ENCODE data around the gene TNNI3. TPM values are rescaled to one million over a fixed set of nuclear protein-coding genes. Genes with fewer than 3 reads are reported as not detected.

Gene TNNI3
- total and polyA plus RNA-seq, 9 of the 15 experiments (the other 6 are each of a cell fraction or from before 2014, with no cell fraction given): 4.7 to 158 (median 42.0) TPM

- TF ChIP-seq ZBTB5 (IDR thresholded peaks at IDR 0.05) (no peak), ADNP (tag; IDR thresholded peaks at IDR 0.05) (no peak), SIX5 (IDR thresholded peaks at IDR 0.05; ENCODE audit: borderline replicate concordance in 1 of 2, insufficient read depth in 1 of 2, low read depth in 1 of 2, low read length in 2 of 2) (no peak), ZSCAN29 (IDR thresholded peaks at IDR 0.05) (no peak), FOXJ3 (CRISPR knock-in tag; IDR thresholded peaks at IDR 0.05) (no peak), MAFG (tag; conservative IDR thresholded peaks at IDR 0.05) (no peak), ZNF830 (CRISPR knock-in tag; IDR thresholded peaks at IDR 0.05) (no peak), HDAC6 (IDR thresholded peaks at IDR 0.05; ENCODE audit: low read depth, low read length) (no peak), CBX1 (IDR thresholded peaks at IDR 0.05; ENCODE audit: low read depth) (no peak), ZNF253 (CRISPR knock-in tag; conservative IDR thresholded peaks at IDR 0.05) (no peak), ZNF79 (CRISPR knock-in tag; IDR thresholded peaks at IDR 0.05; ENCODE audit: low read depth) (no peak), AFF1 (IDR thresholded peaks at IDR 0.05; ENCODE audit: low read depth in 1 of 2, partially characterized antibody in 2 of 2) (no peak), TEAD2 (tag; IDR thresholded peaks at IDR 0.05) (no peak), ZNF778 (CRISPR knock-in tag; IDR thresholded peaks at IDR 0.05) (no peak)
- TF ChIP-seq, protein P1, sequence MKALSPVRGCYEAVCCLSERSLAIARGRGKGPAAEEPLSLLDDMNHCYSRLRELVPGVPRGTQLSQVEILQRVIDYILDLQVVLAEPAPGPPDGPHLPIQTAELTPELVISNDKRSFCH (CRISPR knock-in tag; IDR thresholded peaks at IDR 0.05): no peak
- TF ChIP-seq, protein P1 (tag; IDR thresholded peaks at IDR 0.05): no peak
- TF ChIP-seq, protein P2, sequence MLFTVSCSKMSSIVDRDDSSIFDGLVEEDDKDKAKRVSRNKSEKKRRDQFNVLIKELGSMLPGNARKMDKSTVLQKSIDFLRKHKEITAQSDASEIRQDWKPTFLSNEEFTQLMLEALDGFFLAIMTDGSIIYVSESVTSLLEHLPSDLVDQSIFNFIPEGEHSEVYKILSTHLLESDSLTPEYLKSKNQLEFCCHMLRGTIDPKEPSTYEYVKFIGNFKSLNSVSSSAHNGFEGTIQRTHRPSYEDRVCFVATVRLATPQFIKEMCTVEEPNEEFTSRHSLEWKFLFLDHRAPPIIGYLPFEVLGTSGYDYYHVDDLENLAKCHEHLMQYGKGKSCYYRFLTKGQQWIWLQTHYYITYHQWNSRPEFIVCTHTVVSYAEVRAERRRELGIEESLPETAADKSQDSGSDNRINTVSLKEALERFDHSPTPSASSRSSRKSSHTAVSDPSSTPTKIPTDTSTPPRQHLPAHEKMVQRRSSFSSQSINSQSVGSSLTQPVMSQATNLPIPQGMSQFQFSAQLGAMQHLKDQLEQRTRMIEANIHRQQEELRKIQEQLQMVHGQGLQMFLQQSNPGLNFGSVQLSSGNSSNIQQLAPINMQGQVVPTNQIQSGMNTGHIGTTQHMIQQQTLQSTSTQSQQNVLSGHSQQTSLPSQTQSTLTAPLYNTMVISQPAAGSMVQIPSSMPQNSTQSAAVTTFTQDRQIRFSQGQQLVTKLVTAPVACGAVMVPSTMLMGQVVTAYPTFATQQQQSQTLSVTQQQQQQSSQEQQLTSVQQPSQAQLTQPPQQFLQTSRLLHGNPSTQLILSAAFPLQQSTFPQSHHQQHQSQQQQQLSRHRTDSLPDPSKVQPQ (CRISPR knock-in tag; IDR thresholded peaks at IDR 0.05; ENCODE audit: borderline replicate concordance): no peak
- TF ChIP-seq, protein P3, sequence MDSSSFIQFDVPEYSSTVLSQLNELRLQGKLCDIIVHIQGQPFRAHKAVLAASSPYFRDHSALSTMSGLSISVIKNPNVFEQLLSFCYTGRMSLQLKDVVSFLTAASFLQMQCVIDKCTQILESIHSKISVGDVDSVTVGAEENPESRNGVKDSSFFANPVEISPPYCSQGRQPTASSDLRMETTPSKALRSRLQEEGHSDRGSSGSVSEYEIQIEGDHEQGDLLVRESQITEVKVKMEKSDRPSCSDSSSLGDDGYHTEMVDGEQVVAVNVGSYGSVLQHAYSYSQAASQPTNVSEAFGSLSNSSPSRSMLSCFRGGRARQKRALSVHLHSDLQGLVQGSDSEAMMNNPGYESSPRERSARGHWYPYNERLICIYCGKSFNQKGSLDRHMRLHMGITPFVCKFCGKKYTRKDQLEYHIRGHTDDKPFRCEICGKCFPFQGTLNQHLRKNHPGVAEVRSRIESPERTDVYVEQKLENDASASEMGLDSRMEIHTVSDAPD (CRISPR knock-in tag; IDR thresholded peaks at IDR 0.05): no peak
These were observed 16.3 kb upstream of the TNNI3 start (continued) for GRCh38 chr19:55173714-55174409.
